Keratinocyte (primary cell): ENCODE measurements around the gene ANKRD39. TPM values are rescaled to one million over a fixed set of nuclear protein-coding genes. Genes with fewer than 3 reads are reported as not detected.

Experiments used
- DNase-seq: peaks from one replicate; pipeline ENCODE4 v3.0.0-alpha.2; 2011; ENCODE audit warnings: low read depth, missing footprints, low spot score
- FAIRE-seq: peaks from 2 replicates; lab custom pipeline; 2011; peaks lifted over from hg19 to GRCh38; lab: Jason Lieb, UNC
- H2AFZ ChIP-seq: 2 replicates; pipeline ENCODE4 v1.6.0; 2012; ENCODE audit warnings: low read length, control low read depth, inconsistent platforms; ENCODE audit not compliant: control insufficient read depth
- H3K27ac ChIP-seq: 2 replicates; pipeline ENCODE4 v1.5.1; 2011; ENCODE audit warnings: low read length; ENCODE audit not compliant: control insufficient read depth, insufficient read depth
- H3K27me3 ChIP-seq: 3 replicates; pipeline ENCODE4 v1.6.0; 2011; ENCODE audit warnings: low read length; ENCODE audit not compliant: control insufficient read depth, insufficient read depth; ENCODE audit errors: extremely low read depth
- H3K36me3 ChIP-seq, 2 experiments: 2 replicates in 1 of 2; 3 replicates in 1 of 2; pipeline ENCODE4 v1.5.1; 2011; ENCODE audit warnings: low read length in 2 of 2, mild to moderate bottlenecking in 1 of 2; ENCODE audit not compliant: control insufficient read depth in 2 of 2, insufficient read depth in 2 of 2; ENCODE audit errors: extremely low read depth in 1 of 2
- H3K4me1 ChIP-seq: 3 replicates; pipeline ENCODE4 v1.5.1; 2011; ENCODE audit warnings: low read length; ENCODE audit not compliant: control insufficient read depth, insufficient read depth; ENCODE audit errors: extremely low read depth
- H3K4me2 ChIP-seq: 3 replicates; pipeline ENCODE4 v1.6.0; 2011; ENCODE audit warnings: low read depth, low read length; ENCODE audit not compliant: control insufficient read depth, insufficient read depth; ENCODE audit errors: extremely low read depth
- H3K4me3 ChIP-seq, 3 experiments: fragments of 200-600 bp in 1 of 3; sonication (generic) in 1 of 3; 2 replicates in 2 of 3; 3 replicates in 1 of 3; pipeline ENCODE4 v1.5.1; 2011 to 2016; ENCODE audit warnings: low read length in 3 of 3, mild to moderate bottlenecking in 3 of 3, control low read depth in 2 of 3, inconsistent platforms in 1 of 3, low read depth in 1 of 3, mixed read lengths in 1 of 3, mixed run types in 1 of 3, moderate library complexity in 1 of 3; ENCODE audit not compliant: control insufficient read depth in 2 of 3, insufficient read depth in 2 of 3; ENCODE audit errors: extremely low read depth in 1 of 3
- H3K79me2 ChIP-seq: 2 replicates; pipeline ENCODE4 v1.6.0; 2012; ENCODE audit warnings: low read length; ENCODE audit not compliant: control insufficient read depth, insufficient read depth
- H3K9ac ChIP-seq: 3 replicates; pipeline ENCODE4 v1.6.0; 2011; ENCODE audit warnings: low read length; ENCODE audit not compliant: control insufficient read depth, insufficient read depth; ENCODE audit errors: extremely low read depth
- H3K9me1 ChIP-seq: 3 replicates; pipeline ENCODE4 v1.6.0; 2011; ENCODE audit warnings: low read length; ENCODE audit not compliant: control insufficient read depth, insufficient read depth; ENCODE audit errors: extremely low read depth
- H3K9me3 ChIP-seq: 2 replicates; pipeline ENCODE4 v1.5.1; 2012; ENCODE audit warnings: low read depth, low read length; ENCODE audit not compliant: control insufficient read depth
- H4K20me1 ChIP-seq: 3 replicates; pipeline ENCODE4 v1.6.0; 2011; ENCODE audit warnings: low read length; ENCODE audit not compliant: control insufficient read depth, insufficient read depth; ENCODE audit errors: extremely low read depth
- EZH2 ChIP-seq: IDR thresholded peaks from one replicate; pipeline ENCODE4 v1.6.1; 2012; ENCODE audit warnings: inconsistent platforms, mild to moderate bottlenecking, low read length, moderate library complexity
- dilution Hi-C: fragments of 300-500 bp; cut with MboI; formaldehyde crosslinking; loops from one replicate; pipeline ENCODE4 v1.7.0; 2020; ENCODE audit warnings: low sequenced_read_pairs; ENCODE audit not compliant: extremely low pct_ligation_motif_present
- polyA minus RNA-seq, 3 experiments: library from RNA; depleted of rRNA, polyadenylated mRNA; stranded (reverse); fragments of >200 nt; gene quantifications; 1 replicate in 1 of 3; 2 replicates in 1 of 3; 3 replicates in 1 of 3; pipeline ENCODE4 v1.2.3, GENCODE V29; 2011
- polyA plus RNA-seq, 5 experiments: library from polyadenylated mRNA; depleted of rRNA in 3 of 5; stranded (reverse) in 3 of 5; stranded (forward) in 1 of 5; unstranded in 1 of 5; fragments of >200 nt; gene quantifications; 1 replicate in 1 of 5; 2 replicates in 3 of 5; 3 replicates in 1 of 5; pipeline versions ENCODE4 v1.2.1 to v1.2.3, GENCODE V29; 2011 to 2012; ENCODE audit warnings: missing spikeins in 2 of 5, low read depth in 1 of 5, low replicate concordance in 1 of 5
- TF ChIP-seq, protein P1 (sequence below), 3 experiments: IDR thresholded peaks in 1 of 3; conservative IDR thresholded peaks in 1 of 3; optimal IDR thresholded peaks in 1 of 3; 2 replicates in 2 of 3; 3 replicates in 1 of 3; pipeline versions ENCODE3 to v1.5.1; 2011; ENCODE audit warnings: low read length in 3 of 3, mild to moderate bottlenecking in 3 of 3, moderate library complexity in 2 of 3, control low read depth in 1 of 3, inconsistent platforms in 1 of 3; ENCODE audit not compliant: insufficient read depth in 2 of 3; ENCODE audit errors: extremely low read depth in 1 of 3

Gene ANKRD39
- polyA plus RNA-seq = 6.6 to 8.3 TPM (median 7.2 TPM) in 3 replicates
- polyA plus RNA-seq (2011; ENCODE audit: low read depth) = 2.0 TPM
- 3.3 and 5.3 TPM in 2 replicates for polyA plus RNA-seq (2011; cell fraction: cytosol; rRNA removed)
- polyA plus RNA-seq (2011; cell fraction: nucleus; rRNA removed) = 4.3 and 5.6 TPM in 2 replicates
- polyA plus RNA-seq (2012; ENCODE audit: low replicate concordance) = 4.1 and 11.5 TPM in 2 replicates
- 2.5 to 7.1 TPM (median 4.6 TPM) in 3 replicates for polyA minus RNA-seq
- 3.1 TPM for polyA minus RNA-seq (2011; cell fraction: cytosol; rRNA and poly(A)+ RNA removed)
- polyA minus RNA-seq (2011; cell fraction: nucleus; rRNA and poly(A)+ RNA removed) = 3.3 and 4.8 TPM in 2 replicates

DNA sequence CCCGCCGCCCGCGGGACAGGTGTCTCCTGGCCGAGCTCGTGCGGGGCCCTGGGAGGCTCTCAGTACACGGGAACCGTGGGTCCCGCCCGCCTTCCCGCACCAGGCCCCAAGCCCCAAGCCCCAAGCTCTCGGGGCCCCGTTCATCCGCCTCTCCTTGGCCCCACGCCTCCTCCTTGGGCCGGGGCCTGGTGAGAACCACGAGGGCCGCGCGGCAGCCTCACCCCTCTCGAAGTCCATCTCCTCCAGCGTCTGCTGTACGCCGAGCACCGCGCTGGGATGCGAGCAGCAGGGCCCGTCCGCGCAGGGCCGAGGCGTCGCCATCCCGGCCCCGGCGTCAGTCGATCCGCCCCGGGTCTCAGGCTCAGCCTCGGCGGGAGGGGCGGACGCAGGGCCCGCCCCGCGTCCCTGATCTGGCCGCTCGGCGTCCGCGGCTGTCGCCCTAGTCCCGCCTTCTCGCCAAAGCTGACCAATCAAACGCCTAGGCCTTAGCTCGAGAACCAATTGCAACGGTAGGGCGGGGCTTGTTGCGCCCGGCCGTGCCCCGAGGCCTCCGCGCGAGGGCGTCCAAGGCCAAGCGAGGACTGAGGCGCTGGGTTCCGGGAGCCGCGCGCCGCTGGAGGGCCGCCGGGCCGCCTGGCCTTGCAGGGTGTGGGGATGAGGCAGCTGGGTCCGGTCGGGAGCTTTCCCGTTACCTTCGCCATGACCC lies at the start of gene ANKRD39:
ANKRD39 (minus strand) TSS at position 350 of the 706 bp plus-strand sequence; CDS start at position 321, 29 bp downstream.
- peaks cover 8% of the 10 kb centered on the region for H3K79me2 ChIP-seq
- DNase-seq (peak; percentile 89), FAIRE-seq (no peak)
- dilution Hi-C loops = no loop called here
- peak within 1 kb of the TSS; percentile 84 for H2AFZ ChIP-seq
- H4K20me1 ChIP-seq = no peaks in the 10 kb centered on the region
- H3K4me1 ChIP-seq = peaks cover 17% of the 10 kb centered on the region
- peak within 1 kb of the TSS; percentile 78 for H3K9ac ChIP-seq
- H3K9me3 ChIP-seq = no peaks in the 10 kb centered on the region
- H3K4me3 ChIP-seq = peak within 1 kb of the TSS; percentile 73 to 83 (median 80)
- H3K9me1 ChIP-seq = no peaks in the 10 kb centered on the region
- TF ChIP-seq EZH2 = no peak
- TF ChIP-seq, protein P1, sequence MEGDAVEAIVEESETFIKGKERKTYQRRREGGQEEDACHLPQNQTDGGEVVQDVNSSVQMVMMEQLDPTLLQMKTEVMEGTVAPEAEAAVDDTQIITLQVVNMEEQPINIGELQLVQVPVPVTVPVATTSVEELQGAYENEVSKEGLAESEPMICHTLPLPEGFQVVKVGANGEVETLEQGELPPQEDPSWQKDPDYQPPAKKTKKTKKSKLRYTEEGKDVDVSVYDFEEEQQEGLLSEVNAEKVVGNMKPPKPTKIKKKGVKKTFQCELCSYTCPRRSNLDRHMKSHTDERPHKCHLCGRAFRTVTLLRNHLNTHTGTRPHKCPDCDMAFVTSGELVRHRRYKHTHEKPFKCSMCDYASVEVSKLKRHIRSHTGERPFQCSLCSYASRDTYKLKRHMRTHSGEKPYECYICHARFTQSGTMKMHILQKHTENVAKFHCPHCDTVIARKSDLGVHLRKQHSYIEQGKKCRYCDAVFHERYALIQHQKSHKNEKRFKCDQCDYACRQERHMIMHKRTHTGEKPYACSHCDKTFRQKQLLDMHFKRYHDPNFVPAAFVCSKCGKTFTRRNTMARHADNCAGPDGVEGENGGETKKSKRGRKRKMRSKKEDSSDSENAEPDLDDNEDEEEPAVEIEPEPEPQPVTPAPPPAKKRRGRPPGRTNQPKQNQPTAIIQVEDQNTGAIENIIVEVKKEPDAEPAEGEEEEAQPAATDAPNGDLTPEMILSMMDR (optimal IDR thresholded peaks at IDR 0.05 in 1 of 3, IDR thresholded peaks at IDR 0.05 in 1 of 3, conservative IDR thresholded peaks at IDR 0.05 in 1 of 3; ENCODE audit: extremely low read depth in 1 of 3, insufficient read depth in 2 of 3, low read length in 3 of 3) = peak; percentile 64 to 89 (median 74)
- H3K36me3 ChIP-seq = peaks cover 1 to 17% of the 10 kb centered on the region in 2 experiments
- peak within 1 kb of the TSS; percentile 56 for H3K27ac ChIP-seq
- H3K27me3 ChIP-seq = no peaks in the 10 kb centered on the region
- H3K4me2 ChIP-seq = peak within 1 kb of the TSS; percentile 96

GRCh38 chr2:96906729-96907114 lies 48.9 kb upstream of the ANKRD39 start:
- no peak overlapping the region for H3K4me3 ChIP-seq
- H4K20me1 ChIP-seq = no peaks in the 10 kb centered on the region
- H3K4me1 ChIP-seq = no peaks in the 10 kb centered on the region
- H3K9me3 ChIP-seq = no peaks in the 10 kb centered on the region
- peaks cover 8% of the 10 kb centered on the region for H3K27me3 ChIP-seq
- H2AFZ ChIP-seq = no peak overlapping the region
- FAIRE-seq = no peak
- no peak for DNase-seq
- no peak overlapping the region for H3K4me2 ChIP-seq
- H3K79me2 ChIP-seq = no peaks in the 10 kb centered on the region
- H3K9ac ChIP-seq = no peak overlapping the region
- no peak for TF ChIP-seq EZH2
- TF ChIP-seq, protein P1 (optimal IDR thresholded peaks at IDR 0.05 in 1 of 3, IDR thresholded peaks at IDR 0.05 in 1 of 3, conservative IDR thresholded peaks at IDR 0.05 in 1 of 3; ENCODE audit: extremely low read depth in 1 of 3, insufficient read depth in 2 of 3, low read length in 3 of 3) = no peak
- dilution Hi-C loops = no loop called here
- H3K9me1 ChIP-seq = no peaks in the 10 kb centered on the region
- no peak overlapping the region for H3K27ac ChIP-seq
- no peaks in the 10 kb centered on the region for H3K36me3 ChIP-seq
